T47D (cell line): ENCODE data around the gene CFL1.

Source experiments
- DNase-seq, 2 experiments: peaks; one replicate each; pipeline versions ENCODE4 v3.0.0 to v3.0.0-alpha.2; 2011 to 2012; ENCODE audit warnings: low read depth in 1 of 2, low spot score in 1 of 2
- JUND ChIP-seq: IDR thresholded peaks from 2 replicates; pipeline ENCODE4 v1.6.1; 2012; ENCODE audit warnings: low read depth
- in situ Hi-C: cut with HindIII; loops from 2 replicates; pipeline ENCODE4 v1.10.0; 2016; ENCODE audit warnings: low sequenced_read_pairs, low pct_unique_long_range_greater_than_20kb

CFL1 gene

DNA sequence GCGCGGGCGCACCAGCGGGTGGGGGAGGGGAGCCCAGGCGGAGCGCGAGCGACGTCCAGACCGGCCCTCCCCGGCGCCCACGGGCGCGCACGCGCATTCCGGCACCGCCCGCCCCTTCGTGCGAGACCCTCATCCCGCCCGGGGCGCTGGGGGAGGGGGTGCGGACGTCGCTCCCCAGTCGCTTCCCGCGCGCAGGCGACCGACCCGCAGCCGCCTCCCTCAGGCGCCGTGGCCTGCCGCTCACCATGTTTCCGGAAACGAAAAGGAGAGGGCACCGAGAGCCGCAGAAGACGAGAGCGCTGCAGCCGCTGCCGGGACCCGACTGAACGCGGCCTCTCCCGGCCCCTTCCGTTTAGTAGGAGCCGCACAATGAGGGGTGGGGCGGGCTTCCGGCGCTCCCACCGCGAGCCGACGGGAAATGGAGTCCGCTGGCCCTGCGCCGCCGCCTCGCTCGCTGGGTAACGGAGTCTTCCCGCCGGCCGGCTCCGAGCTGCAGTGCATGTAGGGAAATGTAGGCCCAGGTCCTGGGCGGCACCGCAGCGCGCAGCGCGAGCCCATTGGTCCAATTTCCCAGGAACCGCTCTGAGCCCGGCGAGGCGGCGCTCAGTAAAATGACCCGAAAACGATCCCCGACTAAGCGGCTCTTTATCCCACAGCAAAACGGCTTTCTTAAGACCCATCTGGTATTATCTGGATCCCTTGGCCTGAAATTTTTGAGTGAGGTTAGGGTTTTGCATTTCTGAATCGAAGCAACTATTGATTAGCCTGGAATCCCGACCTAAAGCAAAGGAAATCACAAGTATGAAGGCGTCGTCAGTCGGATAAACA, at the start of gene CFL1:
TSS of gene CFL1 (minus strand) at position 328 of the 828 bp plus-strand sequence. CDS start at position 247, 81 bp downstream.
- in situ Hi-C loops: no loop called here
- no peak for TF ChIP-seq JUND
- peak; percentile 90 to 99 for DNase-seq

DNA sequence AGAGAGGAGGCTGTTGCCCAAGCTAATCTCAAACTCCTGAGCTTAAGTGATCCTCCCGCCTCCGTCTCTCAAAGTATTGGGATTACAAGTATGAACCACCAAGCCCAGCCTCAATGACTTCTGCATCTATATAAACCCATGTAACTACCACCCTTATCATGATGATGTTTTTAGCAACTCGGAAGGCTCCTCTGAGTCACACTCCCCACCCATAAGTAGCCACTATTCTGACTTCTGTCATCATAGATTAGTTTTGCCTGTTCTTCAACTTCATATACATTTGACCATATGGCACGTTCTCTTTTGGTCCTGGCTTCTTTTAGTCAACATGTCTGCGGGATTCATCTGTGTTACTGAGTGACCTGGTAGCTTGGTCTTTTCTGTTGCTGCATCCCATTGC, 48.6 kb upstream of the CFL1 start:
- in situ Hi-C loops: no loop called here

GRCh38 chr11:65903715-65904114, 45.7 kb upstream of the CFL1 start:
- no peak for TF ChIP-seq JUND
- DNase-seq: no peak
- in situ Hi-C loops: no loop called here

More for the DNA sequence above, 48.6 kb upstream of the CFL1 start:
- no peak for DNase-seq
- no peak for TF ChIP-seq JUND

DNA sequence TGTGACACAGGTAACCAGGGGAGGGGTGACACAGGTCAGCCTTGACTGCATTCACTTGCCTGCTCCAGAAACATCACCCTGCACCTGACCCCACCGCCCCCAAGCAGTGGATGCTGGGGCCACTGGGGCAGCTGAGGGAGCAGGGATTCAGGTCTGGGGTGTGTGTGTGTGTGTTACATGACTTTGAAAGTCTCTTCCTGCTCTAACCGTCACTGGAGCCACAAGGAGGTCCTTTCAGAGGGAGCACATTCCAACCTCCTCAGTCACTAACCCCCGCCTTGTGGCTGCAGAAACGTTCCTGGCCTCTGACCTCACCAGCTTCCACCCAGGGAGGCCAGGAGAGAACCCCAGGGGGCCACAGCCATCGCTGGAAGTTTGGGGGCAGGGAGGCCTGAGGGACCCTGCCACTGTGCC, 45.1 kb upstream of the CFL1 start:
- in situ Hi-C loops: no loop called here
- TF ChIP-seq JUND: no peak
- DNase-seq: no peak

DNA sequence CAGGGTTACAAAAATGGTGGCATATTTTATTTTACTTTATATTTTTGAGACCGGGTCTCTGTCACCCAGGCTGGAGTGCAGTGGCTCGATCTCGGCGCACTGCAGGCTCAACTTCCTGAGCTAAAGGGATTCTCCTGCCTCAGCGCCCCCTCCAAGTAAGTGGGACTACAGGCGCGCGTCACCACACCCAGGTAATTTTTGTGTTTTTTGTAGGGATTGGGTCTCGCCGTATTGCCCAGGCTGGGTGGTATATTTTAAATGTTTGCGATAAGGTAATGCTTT, 42.9 kb upstream of the CFL1 start:
- no peak for TF ChIP-seq JUND
- in situ Hi-C loops: no loop called here
- no peak for DNase-seq

DNA sequence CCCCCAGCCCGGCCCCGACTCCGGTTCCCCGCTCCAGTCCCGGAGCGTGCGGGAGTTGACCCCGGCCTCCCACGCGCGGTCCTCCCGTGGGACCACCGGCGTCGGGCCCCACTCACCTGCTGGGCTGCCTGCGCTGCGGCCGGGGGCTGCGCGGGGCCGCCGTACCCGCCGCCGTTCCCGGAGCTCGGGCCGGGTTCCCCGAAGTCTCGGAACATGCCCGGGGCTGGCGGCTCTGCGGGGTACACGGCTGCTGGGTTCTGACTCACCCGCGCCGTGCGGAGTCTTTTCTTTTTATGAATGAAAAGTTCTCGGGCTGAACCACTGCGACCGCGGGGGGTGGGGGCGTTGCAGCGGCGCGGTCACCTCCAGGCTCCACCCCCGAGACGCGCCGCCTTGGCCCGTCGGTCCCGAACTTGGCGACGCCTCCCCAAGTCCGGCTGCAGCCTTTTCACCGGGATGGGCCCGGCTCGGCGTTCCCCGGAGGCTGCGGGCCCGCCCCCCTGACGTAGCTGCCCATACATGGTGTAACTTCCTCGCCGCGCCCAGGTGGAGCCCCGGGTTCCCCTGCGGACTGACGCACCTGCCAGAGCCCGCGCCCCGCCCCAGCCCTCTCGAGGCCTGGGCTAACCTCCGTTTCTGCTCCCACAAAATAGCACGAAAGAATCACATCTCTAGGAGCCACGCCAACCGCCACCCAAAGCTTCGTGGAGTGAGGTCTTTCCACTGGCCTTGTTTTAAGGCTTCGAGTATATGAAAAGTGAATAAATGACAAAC, 42.3 kb upstream of the CFL1 start, which contains the start of gene FOSL1:
TSS of gene FOSL1 (minus strand) at position 264 of the 774 bp plus-strand sequence. CDS start at position 215, 49 bp downstream.
- in situ Hi-C loops: no loop called here
- DNase-seq: peak; percentile 97

DNA sequence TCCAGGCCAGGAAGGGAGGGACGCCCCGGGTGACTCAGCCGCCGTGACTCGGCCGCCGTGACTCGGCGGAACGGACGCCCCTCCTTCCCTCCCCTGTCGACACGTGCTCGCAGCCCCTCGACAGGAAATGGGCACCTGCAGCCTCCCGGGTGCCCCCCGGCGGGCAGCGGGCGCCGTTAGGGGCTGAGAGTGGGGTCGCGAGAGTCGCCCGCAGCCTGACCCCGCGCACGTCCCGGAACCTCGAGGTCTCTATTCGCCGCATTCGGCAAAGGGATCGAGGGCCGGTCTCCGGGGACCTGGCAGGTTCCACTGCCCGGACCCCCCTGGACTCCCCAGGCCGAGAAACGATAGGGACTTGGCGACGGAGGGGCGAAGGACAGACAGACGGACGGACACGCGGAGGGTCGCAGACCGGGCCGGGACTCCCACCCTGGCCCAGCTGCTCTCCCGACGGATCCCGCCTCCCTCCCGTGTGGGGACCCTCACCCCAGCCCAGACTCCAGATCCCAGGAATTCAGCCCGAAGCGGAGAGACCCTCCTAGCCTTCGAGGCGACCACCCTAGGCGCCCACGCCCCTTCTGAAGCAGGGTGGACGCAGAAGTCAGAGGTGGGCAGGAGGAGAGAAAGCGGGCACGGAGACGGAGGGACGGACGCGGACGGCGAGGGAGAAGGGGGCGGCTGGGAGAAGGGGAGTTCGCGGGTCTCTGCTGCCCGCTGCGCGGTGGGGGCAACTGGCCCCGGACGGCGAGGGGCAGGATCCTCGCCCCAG, 41.6 kb upstream of the CFL1 start:
- TF ChIP-seq JUND: no peak
- in situ Hi-C loops: no loop called here
- DNase-seq: no peak

More for the DNA sequence above, 42.3 kb upstream of the CFL1 start, which contains the start of gene FOSL1:
- no peak for TF ChIP-seq JUND

DNA sequence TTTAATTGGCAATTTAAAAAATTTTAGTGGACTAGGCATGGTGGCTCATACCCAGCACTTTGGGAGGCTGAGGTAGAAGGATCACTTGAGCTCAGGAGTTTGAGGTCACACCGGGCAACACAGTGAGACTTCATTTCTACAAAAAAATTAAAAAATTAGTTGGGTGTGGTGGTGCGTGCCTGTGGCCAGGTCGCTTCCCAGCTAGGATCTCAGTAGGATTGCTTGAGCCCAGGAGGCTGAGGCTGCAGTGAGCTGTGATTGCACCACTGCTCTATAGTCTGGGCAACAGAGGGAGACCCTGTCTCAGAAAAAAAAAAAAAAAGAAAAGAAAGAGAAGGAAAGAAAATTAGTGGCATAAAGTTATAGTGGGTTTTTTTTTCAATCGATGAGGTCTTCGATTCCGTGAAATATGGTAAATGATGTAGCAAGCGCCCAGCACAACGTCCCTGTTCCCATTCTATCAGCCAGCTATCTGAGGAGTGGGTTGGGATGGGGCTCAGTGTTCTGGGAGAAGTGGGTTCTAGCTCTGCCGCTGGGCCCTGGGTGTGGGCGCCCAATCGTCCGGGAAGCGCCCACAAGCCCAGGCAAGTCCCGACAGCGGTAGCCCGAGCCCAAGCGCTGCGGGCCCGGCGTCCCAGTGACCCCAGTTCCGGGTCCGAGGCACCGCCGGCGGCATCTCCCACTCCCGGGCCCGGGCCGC, 40.8 kb upstream of the CFL1 start:
- in situ Hi-C loops: no loop called here
- no peak for DNase-seq
- no peak for TF ChIP-seq JUND

DNA sequence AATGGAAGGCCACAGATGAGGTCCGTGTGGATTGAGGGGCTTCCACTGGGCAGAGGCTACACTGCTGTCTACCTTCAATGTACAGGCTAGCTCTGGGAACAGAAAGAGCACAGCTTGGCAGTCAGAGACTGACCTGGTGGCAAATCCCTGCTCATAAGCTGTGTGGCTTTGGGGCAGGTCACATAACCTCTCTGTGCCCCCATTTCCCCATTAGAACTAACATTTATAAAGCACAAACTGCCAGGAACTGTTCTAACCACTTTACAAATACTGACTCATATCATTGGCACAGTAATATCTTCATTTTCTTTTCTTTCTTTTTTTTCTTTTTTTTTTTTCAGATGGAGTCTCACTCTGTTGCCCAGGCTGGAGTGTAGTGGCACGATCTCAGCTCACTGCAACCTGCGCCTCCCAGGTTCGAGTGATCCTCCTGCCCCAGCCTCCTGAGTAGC, 39.1 kb upstream of the CFL1 start:
- no peak for DNase-seq
- in situ Hi-C loops: no loop called here
- TF ChIP-seq JUND: no peak

DNA sequence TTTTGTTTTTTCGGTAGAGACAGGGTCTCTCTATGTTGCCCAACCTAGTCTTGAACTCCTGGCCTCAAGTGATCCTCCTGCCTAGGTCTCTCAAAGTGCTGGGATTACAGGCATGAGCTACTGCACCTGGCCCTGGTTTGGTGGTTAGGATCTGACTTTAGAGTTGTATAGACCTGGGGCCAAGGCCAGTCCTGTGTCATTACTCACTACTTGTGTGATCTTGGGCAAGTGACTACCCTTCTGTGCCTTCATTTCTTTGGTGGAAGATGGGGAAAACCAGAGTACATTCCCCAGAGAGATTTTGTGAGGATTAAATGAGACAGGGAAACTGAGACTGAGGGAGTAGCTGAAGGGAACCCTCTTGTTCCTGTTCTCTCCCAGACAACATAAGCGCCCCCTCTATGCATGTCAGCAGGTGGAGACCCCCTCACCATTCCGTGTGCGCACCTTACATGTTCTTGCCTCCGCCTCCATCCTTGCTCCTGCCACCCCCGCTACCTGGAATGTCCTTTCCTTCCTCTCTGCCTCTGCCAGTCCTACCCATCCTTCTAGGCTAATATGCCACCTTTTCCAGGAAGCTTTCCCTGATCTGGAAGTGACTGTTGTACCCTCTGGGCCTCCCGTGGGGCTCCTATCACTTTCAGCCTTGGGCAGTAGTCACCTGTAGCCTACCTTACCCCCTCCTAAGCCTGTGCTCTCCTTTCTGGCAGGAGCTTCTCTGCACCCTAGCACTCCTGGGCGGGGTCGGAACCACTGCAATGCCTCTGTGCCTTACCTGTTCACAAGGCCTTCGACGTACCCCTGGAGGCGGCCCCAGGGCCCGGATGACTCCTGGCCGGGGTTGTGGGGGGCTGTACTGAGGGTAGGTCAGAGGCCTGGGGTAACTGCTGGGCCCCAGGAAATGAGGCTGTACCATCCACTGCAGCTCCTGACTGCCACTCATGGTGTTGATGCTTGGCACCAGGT, 38.3 kb upstream of the CFL1 start:
- no peak for DNase-seq
- no peak for TF ChIP-seq JUND
- in situ Hi-C loops: no loop called here

GRCh38 chr11:65895482-65895981, 37.6 kb upstream of the CFL1 start:
- in situ Hi-C loops: no loop called here
- no peak for DNase-seq
- TF ChIP-seq JUND: no peak
